Left renal cortex interstitium (tissue), 4 donors: ENCODE measurements around the gene UBQLNL. TPM values are rescaled to one million over a fixed set of nuclear protein-coding genes. Genes with fewer than 3 reads are reported as not detected.

Experiments used
- DNase-seq, 4 donors: peaks; one replicate each; pipeline ENCODE4 v3.0.0-alpha.2; 2013; ENCODE audit warnings: low read depth in 4 of 4, low spot score in 2 of 4, missing footprints in 1 of 4
- polyA plus RNA-seq, 4 donors: library from polyadenylated mRNA; unstranded; fragments of 120-200 nt; gene quantifications; one replicate each; pipeline ENCODE4 v1.2.1, GENCODE V29; 2013; ENCODE audit not compliant: insufficient read length in 4 of 4

The UBQLNL gene, protein sequence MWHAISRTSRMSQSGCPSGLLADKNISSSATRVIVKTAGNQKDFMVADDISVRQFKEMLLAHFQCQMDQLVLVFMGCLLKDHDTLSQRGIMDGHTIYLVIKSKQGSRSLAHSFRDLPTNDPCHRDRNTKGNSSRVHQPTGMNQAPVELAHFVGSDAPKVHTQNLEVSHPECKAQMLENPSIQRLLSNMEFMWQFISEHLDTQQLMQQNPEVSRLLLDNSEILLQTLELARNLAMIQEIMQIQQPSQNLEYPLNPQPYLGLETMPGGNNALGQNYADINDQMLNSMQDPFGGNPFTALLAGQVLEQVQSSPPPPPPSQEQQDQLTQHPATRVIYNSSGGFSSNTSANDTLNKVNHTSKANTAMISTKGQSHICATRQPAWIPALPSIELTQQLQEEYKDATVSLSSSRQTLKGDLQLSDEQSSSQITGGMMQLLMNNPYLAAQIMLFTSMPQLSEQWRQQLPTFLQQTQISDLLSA
- 1 to 10 TPM in 1 of 4 donors, under 1 TPM in 3; 0.30 to 1.0 (median 0.71) TPM for polyA plus RNA-seq

- DNase-seq: no peak
Measured at GRCh38 chr11:5516599-5516998, at the start of gene UBQLNL. Gene UBQLNL, minus strand, starts transcription at chr11:5516699. Its CDS starts 258 bp downstream, at chr11:5516441.

DNA sequence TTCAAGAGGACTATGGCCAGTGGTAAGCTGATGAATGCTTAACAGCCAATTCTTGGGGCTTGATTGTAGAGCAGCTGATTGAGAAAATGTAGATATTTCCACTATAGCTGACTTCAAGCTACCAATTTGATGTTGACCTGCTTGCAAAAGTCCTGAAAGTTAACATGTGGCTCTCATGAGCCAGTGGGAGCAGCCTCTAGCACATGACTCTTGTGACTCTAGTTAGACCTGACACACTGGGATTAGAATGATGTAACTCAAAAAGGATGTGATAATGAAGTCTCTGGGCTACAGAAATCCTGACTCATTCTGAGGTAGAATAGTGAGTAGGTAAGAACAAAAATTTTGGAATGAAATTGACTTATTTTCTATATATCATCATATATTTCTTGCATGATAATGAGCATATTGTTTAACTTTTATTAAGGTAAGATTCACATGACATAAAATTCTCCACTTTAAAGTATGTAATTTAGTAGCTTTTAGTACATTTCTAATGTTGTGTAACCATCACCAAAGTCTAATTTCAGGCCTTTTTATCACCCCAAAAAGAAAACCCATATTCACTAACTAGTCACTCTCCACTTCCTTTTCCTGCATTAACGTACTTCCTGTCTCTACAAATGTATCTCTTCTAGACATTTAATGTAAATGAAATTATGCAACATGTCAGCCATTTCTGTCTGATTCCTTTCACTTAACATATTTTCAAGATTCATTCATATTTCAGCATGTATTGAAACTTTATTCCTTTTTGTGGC is 47.9 kb upstream of the UBQLNL start:
- no peak for DNase-seq

DNA sequence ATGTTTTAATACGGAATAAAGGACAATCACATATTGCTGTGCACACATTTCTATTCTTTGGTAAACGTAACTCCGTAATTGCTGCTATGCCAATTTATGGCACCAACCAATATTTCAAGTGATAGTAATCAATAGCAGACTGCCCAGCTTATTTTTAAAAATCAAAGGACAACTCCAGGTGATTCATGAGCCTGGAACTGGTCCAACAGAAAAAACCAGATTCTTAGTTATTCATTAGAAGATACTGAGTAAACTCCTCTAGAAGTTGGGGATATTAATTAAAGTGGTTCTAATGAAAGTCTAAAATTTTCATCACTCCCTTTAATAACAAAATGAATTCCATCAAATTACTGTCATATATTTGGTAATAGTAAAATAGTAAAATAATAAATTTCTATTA is 41.3 kb upstream of the UBQLNL start:
- DNase-seq: no peak

DNA sequence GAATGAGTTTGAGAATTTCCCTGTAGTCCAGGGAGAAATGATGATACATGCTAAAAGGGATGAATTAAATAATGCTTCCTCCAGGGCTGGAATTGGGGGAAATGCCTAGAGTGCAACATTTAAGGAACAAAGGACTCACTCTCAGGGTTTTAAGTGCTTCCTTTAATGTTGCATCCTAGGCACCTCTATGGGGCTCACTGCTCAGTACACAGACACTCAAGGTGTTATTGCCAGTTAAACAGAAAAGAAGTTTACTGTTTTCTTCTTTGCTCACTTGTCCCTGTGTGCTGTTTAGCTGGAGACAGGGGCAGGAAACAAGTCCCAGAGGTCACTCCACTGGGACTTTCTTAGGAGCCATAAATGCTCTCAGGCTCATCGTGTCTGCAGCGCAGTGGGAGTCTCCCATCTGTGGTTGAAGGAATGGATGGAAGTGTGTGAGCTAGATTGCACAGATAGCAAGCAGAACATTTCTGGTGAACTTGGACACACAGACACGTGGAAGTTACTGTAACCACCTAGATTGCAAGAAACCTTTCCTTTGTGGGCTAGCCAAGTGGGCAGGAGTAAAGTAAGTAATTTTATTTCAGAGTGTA is 40.2 kb upstream of the UBQLNL start:
- no peak for DNase-seq

GRCh38 chr11:5553343-5553742 is 36.8 kb upstream of the UBQLNL start:
- no peak for DNase-seq

DNA sequence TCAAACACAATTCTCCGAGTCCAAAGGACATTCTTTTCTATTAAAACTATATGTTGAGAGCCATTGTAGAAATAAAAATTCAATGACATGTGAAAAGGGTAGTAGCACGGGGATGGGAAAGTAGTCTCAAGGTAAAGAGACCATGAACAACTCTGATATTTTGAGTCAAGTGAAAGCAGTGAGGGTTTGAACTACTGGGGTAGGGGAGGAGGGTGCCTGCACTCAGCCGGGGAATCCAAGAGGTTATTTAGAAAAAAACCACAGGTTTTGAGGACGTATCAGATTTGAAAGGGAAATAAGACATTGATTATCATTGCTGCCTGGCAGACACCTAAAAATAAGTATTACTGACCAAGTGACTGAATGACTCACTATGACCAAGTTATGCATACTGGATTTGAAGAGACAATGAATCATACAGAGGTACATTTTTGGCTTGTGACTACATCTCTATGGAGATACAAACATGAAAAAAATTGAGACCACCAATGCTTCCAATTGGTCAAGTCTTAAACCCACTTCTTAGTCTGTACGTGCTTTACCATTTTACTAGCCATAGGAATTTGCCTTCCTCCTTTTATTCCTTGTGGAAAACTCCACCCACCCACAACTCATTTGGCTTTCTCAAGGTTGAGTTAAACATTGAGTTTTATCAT is 34.1 kb upstream of the UBQLNL start:
- DNase-seq: no peak

DNA sequence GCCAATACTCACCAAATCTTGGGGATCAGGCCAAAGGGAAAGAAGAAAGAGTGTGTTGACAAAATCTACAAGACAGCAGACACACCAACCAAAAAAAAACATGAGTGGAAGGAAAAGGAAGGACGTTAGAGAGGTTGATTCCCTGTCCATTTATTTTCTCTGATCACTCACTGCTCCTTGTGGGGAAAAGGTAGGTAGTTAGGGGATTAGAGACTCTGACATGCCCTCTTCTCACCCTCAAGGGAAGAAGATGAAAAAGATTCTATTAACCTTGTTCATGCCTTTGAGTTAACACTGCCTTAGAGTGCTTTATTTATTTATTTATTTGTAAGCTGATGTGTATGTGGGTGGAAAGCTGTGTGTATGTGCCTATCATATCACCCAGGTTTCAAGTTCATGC is 31.9 kb upstream of the UBQLNL start, which contains the start of gene OR52H1:
Gene OR52H1, minus strand, starts transcription at position 101 of the 400 bp plus-strand sequence. CDS start 3,035 bp downstream, outside the sequence.
- DNase-seq: no peak

DNA sequence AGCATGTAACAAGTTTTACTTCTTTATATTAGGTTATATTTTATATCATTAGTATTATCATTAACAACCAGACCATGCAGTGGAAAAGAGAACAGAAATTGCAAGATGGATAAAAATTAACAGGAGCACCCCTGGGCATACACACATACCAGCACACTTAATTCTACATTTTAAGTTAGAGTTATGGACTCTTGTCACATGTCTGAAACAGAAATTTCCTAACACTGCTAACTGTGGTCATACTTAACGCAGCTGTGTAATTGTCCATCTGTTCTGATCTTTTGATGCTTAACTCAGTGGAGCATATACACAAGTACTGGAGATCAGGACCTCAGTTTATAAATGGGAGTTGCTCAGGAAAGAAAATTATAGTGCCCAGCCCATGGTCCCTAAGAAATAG is 31.5 kb upstream of the UBQLNL start:
- no peak for DNase-seq

DNA sequence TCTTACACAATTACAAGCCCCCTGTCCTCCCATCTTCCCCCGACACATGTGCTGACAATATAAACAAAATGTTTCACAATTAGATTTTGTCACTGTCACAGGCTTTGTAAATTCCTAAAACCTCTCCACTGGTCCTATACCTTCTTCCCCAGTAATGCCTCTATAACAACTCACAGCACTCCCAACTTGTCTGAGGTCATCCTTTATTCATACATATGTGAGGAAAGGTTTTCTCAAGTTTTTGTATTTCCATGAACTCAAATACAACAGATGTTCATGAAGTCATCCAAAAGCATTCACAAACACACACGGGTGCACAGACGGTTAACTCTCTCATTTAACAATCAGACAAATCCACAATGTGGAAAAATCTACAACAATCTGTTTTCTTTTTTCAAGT is 30.0 kb upstream of the UBQLNL start:
- DNase-seq: no peak

DNA sequence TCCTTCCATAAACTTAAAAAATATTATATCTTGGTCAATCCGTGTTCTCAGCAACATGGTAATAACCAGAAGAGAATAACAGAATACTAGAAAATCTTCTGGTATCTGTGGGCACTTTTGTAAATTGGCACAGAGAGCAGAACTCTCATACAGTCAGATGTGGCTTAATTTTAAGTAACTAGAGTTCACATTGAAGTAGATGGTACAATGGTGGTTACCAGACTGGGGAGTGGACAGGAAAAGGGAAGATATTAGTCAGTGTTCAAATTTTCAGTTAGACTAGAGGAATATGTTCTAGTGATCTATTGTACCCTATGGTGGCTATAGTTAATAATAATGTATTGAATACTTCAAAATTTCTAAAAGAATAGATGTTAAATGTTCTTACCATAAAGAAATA is 24.9 kb upstream of the UBQLNL start:
- DNase-seq: no peak

DNA sequence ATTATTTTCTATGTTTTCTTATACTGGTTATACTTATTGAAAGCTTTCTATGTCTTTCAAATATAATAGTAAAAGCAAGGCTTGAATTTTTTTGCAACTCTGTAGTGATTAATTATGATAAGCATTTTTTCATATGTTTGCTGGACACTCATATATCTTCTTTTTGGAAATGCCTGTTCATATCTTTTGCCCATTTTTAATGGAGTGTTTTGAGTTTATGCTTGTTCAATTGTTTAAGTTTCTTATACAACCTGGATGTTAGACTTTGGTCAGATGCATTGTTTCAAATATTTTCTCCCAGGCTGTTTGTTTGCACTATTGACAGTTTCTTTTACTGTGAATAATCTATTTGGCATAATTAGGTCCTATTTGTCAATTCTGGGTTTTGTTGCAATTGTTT is 20.0 kb upstream of the UBQLNL start:
- DNase-seq: no peak

DNA sequence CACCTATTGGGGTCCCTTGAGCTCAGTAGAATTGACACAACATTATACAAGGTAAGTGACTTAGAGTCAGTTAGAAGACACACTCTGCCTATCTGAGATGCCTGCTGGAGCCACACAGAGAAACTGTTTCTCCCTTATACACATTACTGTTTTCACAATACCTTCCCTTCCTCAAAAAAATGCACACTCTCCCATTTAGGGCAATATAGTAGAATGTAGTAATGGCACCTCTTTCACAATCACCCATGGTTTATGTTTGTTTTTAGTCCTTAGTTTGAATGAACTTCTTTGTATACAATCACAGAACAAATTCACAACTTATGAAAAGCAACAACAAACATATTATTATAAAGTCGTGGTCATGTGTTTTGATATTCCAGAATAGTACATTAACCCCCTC is 17.5 kb upstream of the UBQLNL start:
- no peak for DNase-seq

- DNase-seq: no peak
Measured at GRCh38 chr11:5531053-5531831, 14.7 kb upstream of the UBQLNL start.

DNA sequence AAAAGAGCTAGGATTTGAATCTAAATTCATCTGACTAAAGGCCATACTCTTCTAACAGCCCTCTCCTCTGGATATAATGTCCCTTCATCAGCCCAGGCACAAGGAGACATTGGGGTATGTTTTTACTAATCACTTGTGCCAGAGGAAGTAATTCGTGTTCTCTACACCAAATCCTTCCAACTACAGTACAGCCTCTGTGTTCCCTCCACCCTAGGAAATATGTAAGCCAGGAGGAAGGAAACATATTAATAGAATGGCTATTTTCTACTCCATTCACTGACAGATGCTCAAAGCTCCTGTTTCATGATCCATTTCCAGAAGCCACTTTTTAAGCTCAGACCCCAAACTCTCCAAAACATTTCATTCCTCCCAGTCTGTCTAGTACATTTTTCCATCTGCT is 12.0 kb upstream of the UBQLNL start:
- DNase-seq: no peak

GRCh38 chr11:5527716-5528115 is 11.2 kb upstream of the UBQLNL start:
- no peak for DNase-seq

DNA sequence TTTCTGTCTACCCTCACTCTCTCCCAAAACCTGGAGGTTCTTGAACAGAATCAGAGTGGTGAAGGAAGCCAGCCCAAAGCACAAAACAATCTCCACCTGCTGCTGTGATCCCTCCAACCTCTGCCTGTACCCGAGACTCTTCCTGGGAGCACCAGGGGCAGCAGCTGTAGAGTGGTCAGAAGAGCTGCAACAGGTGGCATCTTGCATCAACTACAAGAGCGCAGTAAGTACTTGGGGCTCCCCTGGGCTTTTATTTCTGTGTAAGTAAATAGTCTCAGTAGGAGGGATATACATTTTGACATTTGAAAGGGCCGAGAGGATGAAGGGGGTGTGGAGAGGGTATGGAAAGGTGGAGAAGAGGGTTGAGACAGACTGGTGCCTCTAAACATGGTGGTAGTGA is 8.3 kb upstream of the UBQLNL start:
- DNase-seq: no peak

DNA sequence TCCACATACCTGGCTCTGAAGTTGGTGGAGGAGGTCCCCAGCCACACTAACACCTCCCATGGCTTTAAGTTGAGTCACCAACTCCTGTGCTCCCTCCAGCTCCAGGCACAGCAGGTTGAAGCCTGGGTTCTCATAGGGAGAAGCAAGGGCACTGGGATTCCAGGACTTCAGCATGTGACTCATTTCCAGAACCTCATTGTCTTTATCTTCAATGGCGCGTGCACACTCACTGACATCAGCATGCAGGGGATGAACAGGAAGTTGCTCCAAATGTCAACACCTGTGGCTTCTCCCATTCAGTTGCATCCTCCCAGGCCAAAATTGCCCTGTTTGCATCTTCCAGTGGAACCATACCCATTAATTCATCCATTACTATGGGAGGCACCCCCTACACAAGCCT is 5.8 kb upstream of the UBQLNL start:
- no peak for DNase-seq

GRCh38 chr11:5521540-5521939 is 5.0 kb upstream of the UBQLNL start:
- no peak for DNase-seq

- DNase-seq: no peak
Measured at GRCh38 chr11:5514841-5515240, 1.7 kb downstream of the UBQLNL start.

DNA sequence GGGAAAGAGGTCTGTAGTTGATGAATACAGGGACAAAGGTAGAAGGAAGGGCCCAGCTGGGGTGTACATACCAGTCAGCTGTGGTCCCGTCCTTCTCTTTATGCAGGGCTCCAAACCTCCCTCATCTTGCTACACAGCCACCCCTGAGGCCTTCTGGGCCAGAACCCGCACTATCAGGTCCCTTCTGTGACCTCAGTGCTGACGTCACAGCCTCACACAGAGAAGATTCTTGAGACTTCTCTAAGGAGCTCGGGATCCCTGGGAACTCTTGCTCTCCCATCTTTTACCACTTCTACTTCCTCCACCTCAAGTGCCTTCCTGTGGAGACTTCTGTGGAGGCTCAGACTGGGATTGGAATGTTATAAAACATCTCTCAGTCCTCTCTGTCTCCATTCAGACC is 6.7 kb downstream of the UBQLNL start, which contains the start of gene UBQLN3:
Gene UBQLN3, minus strand, starts transcription at position 155 of the 400 bp plus-strand sequence. CDS start 399 bp downstream, outside the sequence.
- no peak for DNase-seq
